GM19351 (cell line): ENCODE data around the gene ARHGEF37.
A peak's percentile ranks its signal among the peaks of the same experiment; 100 is the strongest.
"Not testable (repeated sequence)": the region's sequence is repeated elsewhere in the genome, so short reads cannot be mapped to it uniquely, and the experiment has no call there.

Experiments used
- ATAC-seq: cut with Tn5 transposase; IDR thresholded peaks from one replicate; pipeline ENCODE4 v1.9.1; 2021; ENCODE audit warnings: mild to moderate bottlenecking, moderate library complexity; ENCODE audit not compliant: unreplicated experiment

ARHGEF37 gene, protein sequence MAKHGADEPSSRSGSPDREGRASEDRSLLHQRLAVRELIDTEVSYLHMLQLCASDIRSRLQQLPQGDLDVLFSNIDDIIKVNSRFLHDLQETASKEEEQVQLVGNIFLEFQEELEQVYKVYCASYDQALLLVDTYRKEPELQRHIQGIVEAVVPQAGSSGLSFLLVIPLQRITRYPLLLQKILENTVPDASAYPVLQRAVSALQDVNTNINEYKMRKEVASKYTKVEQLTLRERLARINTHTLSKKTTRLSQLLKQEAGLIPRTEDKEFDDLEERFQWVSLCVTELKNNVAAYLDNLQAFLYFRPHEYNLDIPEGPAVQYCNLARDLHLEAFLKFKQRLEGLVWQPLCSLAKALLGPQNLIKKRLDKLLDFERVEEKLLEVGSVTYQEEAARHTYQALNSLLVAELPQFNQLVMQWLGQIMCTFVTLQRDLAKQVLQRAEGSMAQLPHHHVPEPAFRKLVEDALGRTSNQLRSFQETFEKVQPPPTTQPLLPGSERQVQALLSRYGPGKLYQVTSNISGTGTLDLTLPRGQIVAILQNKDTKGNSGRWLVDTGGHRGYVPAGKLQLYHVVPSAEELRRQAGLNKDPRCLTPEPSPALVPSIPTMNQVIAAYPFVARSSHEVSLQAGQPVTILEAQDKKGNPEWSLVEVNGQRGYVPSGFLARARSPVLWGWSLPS

DNA sequence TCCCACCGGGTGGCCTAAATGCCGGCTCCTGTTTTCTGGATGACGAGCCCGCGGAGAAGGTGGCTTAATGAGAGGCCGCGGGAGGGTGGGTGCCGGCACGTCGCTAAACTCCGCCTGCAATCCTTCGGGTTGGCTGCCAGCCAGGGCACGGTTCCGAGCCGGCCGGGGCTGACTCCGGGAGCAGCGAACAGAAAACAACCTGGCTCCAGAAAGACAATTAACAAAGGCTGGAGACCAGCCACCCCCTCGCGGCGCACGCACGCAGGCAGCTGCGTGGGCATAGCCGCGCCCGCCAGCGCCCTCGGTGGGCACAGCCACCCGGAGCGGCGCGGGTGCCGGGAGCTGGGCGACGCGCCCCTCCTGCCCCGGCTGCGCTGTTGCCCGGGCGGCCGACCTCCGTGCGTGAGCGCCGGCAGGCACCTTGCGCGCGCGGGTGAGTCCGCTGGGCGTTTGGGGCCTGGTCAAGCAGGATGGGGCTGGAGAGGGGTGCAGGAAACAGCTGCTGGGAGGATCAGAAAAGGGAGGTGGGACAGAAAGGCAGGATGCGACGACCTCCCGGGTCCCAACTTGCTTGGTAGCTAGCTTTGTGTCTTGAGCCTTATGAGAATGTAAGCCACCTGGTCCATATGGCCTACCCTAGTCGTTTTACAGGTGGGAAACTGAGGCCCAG lies at the start of gene ARHGEF37:
TSS of gene ARHGEF37 (plus strand) at position 307 of the 670 bp plus-strand sequence. CDS start 16,272 bp downstream, outside the sequence.
- ATAC-seq, result peak; percentile 60

DNA sequence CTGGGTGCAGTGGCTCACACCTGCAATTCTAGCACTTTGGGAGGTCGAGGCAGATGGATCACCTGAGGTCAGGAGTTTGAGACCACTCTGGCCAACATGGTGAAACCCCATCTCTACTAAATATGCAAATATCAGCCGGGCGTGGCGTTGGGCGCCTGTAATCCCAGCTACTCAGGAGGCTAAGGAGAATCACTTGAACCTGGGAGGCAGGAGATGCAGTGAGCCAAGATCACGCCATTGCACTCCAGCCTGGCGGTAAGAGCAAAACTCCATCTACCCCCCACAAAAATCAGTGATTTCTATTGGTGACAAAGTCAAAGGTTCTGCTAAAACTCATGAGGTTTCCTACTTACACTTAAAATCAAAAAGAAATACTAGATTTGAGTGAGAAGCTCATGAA lies 48.9 kb upstream of the ARHGEF37 start:
- no peak for ATAC-seq

DNA sequence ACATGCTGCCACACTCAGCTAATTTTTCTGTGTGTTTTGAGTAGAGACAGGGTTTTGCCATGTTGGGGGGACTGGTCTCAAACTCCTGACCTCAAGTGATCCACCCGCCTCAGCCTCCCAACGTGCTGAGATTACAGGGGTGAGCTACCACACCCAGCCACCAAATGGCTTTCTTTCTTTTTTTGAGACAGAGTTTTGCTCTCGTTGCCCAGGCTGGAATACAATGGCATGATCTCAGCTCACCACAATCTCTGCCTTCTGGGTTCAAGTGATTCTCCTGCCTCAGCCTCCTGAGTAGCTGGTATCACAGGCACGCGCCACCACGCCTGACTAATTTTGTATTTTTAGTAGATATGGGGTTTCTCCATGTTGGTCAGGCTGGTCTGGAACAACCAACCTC lies 45.5 kb upstream of the ARHGEF37 start:
- not testable (repeated sequence) for ATAC-seq

DNA sequence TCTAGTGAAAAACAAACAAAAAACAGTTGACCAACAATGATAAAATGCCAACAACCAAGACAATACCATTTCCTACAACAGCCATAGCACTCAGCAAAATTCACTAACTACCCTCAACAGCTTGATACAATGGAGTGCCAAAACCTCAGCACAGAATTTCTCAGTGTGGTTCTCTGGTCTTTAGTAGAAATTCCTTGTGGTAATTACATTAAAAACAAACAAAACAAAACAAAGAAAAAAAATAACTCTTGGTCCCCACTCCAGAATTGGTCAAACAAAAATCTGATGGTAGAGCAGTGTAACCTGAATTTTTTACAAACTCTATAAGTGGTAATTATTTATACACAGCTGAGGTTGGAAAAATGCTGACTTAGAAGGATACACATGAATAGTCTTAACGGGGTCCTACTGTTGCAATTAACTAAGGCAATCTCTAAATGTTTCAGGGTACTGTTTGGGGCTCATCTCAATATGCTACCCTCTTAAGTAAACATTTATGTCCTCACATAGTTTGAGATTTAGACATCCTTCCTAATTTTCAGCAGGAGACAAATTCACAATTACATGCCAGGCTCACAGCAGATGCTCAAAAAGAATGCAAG lies 43.8 kb upstream of the ARHGEF37 start:
- ATAC-seq, result no peak

DNA sequence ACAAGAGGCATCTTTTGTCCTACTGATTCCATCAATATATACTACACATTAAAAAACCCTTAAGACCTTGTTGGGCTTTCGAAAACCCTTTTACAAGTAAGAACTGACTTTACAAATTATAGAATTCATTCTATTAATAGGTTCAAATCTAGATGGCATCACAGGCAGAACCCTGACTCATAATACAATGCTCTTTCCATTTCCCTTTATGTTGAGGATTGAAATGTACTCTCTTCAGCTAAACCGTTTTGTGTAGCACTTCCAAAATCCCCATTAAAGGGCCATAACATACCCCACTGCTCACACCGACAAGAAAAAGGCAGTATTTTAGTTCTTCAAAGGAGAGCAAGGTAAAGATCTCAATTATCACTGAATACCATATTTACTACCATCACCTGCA lies 41.2 kb upstream of the ARHGEF37 start:
- no peak for ATAC-seq

DNA sequence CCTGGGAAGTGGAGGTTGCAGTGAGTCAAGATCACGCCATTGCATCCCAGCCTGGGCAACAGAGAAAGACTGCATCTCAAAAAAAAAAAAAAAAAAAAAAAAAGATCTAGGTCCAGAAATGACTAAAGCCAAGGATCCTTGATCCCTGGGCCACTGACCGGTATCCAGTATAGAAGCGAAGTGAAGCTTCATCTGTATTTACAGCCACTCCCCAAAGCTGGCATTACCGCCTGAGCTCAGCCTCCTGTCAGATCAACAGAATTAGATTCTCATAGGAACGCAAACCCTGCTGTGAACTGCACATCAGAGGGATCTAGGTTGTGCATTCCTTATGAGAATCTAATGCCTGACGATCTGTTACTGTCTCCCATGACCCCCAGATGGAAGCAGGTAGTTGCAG lies 39.4 kb upstream of the ARHGEF37 start:
- no peak for ATAC-seq

DNA sequence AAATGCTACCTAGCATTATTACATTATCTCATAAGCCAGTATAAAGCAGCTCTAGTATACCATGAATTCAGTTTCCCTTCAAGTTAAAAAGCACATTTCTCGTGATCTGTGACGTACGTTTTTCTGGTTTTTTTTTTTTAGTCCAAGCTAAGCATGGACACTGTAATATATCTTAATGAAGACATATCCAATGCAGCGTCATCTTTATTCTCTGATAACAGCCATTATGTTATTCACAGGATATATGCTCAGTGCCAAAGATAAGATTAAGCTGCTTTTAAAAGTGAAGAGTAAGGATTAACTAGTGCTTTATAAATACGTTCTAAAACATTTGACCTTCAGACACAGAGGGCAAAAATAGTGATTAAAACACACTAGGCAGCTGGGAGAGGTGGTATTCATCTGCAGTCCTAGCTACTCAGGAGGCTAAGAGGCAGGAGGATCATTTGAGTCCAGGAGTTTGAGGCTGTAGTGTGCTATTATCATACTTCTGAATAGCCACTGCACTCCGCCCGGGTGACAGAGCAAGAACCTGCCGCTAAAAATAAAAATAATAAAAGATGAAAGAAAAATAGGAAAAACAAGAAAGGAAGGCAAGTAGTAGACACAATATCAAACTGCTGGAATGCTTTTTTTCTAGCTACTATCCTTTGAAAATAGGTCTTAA lies 37.8 kb upstream of the ARHGEF37 start:
- ATAC-seq, result no peak

DNA sequence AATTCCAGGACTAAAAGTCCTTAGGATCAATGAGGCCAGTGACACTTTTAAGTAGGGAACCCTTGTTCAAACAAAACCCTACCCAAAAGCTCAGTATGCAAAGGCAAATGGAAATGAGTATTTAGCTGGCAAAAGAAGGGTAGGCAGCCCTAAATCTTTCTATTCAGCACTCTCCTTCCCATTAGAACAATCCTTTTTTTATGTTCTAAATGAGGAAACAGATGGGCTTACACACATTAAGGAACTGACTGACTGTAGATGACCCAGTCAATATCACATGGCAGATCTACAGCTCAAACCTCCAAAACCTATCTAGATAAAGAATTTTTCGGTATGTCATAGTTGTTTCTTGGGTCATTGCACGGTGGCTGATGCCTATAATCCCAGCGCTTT lies 37.3 kb upstream of the ARHGEF37 start:
- no peak for ATAC-seq

DNA sequence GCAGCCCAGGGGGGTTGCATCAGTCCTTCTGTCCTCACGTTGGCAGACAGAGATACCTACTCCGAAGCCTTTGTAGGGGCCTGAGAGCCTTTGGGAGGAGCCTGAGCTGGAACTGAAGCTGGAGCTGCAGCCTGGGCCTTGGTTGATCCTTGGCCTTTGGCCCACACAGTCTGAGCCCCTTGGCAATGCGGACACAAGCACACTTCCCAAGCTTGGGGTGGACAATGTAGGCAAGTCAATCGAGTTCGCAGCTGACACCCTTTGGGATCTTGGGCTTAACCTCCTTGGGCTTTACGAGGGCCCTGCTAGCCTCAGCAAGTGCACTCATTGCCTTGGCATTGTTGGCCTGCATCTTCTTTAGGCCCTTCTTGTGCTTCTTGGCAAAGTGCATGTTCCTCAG lies 36.0 kb upstream of the ARHGEF37 start:
- ATAC-seq, result no peak

DNA sequence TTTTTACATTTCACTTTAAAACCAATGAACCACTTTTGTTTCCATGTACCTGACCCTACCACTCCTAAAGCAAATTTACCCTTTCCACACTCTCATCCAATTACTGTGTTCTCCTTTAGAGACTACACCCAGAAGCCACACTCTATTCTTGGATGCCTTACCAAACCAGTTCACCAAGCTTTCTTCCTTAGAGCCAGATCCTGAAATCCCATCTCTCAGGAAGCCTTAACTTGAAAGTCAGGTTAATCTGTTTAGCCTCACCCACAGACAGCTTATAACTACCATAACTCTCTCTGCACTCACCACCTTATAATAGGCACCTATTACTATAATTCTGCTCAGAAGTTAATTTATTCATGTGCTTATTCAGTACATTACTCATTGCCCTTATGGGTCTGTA lies 34.3 kb upstream of the ARHGEF37 start:
- no peak for ATAC-seq

DNA sequence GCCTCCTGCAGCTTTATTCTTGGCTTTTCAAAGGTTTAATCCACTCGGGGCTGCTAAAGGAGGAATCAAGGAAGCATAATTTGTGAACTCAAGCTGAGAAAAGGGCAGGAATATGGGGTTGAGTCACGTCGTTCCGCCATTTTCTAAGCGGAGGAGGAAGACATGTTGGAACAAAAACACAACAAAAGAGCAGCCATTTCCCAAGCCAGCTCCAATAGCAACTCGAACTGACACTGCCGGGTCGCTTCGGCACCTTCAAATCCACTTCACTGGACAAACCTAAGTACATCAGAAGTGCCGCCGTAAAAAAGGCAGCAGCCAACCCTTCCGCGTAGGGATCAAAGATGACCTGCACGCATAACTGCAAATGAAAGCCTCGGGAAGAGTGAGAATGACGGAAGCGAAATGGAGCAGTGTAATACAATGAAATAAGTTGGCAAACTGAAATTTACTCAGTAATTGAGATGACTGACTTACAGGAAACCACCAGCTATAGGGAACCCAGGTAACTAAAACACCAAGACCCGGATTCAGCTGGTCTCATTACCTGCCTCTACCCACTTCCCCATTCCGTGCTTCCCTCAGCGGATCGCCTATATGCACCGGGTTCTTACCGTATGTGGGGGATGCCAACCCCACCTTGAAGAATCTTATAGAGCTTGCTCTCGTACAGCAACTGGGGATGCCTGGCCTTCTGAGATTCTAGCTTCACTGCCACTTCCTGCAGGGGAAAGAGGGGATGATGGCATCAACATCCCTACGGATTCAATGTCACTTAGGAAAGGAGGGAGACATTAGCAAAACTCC lies 31.6 kb upstream of the ARHGEF37 start:
- ATAC-seq, result no peak

DNA sequence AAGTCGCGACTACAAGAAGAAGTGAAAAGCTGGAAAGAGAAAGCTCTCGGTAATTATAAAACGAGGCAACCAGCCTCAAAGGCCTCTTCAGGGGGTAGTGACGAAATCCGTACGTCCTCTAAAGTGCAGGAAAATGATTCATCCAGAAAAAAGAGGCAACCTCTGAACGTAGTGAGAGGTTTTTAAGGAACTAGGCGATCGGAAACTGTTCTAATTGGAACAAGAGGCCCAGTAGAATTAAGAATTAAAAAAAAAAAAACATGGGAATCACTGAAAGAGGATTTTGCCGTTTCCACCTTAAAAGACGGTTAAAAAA lies 31.1 kb upstream of the ARHGEF37 start:
- ATAC-seq, result no peak

DNA sequence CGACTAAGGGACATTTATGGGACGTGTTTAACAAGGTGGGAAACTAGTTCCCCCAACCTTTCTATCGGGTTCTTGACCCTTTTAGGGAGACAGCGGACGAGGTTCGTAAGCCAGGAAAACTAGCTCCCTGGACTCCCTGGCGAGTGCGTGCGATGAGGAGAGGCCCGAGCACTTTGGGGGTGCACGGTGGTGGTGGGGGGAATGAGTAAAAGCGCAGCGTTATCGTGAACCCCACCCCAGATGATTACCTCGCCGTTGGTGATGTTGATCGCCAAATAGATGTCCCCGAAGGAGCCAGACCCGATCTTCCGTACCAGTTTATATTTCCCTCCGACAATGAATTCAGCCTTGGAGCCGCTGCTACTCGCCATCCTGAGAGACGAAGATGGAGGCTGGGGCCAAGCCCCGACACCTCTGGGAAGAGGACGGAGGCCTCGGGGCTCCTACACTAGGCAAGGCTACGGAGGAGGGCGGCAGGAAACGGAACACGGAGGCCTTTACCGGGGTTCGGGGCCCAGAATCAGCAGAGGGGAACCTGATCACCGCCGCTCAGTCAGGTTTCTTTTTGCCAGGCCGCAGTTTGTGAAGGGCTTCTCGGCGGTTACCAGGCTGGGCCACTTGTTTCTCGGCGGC lies 30.6 kb upstream of the ARHGEF37 start:
- peak; percentile 6 for ATAC-seq

DNA sequence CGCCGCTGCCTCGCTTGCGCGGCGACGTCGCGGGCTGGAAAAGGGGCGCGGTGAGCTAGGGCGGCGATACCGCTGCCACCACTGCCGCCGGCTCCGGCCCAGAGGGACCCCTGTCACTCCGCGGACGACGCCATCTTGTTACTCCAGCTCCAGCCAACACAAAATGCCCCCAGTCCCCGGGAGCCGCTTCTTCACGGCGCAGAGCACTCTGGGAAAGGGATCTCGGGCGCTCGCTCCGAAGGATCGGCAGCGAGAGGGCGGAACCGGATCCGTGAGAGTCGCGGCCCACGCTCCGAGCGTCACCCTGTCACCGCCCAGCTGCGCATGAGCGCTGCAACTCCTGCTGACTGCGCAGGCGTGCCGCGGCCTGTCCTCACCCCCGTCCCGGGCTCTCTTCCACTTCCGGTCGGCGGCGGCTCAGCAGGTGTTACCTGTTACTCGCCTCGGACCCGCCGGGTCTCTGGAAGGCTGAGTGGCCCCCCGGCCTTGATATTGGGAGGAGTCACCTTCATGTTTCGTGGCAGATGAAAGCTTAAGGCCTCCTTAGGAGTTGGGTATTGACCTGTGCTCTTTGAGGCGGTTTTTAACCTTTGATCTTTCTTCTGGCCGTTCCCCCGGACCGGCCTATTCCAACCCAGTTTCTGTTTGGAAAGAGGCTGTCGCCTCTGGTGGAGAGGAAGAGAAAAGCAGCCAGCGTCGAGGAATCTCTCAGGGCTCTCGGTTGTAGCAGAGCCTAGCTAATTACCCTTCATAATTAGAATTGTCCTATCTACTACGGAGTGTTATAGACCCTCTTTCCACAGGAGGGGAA lies 29.9 kb upstream of the ARHGEF37 start, which contains the start of gene CSNK1A1:
TSS of gene CSNK1A1 (minus strand) at position 213 of the 811 bp plus-strand sequence. CDS start 475 bp downstream, outside the sequence.
- peak; percentile 83 for ATAC-seq

DNA sequence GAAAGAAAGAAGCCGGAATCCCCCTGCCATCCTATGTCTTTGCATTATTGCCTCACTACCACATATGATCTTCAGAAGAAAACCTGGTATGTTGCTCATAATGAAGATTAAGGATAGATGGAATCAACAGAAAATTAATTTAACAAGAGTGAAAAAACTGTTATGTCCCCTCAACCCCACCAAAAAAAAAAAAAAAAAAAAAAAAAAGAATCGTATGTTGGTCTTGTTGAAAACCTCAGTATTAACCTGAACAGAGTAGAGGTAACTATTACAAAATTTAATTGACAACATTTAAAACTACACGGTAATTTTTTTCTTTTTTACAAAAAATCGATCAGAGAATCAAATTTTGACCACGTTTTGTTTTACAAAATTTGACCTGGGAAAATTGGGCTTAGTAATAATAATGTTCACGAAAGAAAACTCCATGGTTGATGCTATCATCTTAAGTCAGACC lies 29.2 kb upstream of the ARHGEF37 start:
- ATAC-seq, result no peak

DNA sequence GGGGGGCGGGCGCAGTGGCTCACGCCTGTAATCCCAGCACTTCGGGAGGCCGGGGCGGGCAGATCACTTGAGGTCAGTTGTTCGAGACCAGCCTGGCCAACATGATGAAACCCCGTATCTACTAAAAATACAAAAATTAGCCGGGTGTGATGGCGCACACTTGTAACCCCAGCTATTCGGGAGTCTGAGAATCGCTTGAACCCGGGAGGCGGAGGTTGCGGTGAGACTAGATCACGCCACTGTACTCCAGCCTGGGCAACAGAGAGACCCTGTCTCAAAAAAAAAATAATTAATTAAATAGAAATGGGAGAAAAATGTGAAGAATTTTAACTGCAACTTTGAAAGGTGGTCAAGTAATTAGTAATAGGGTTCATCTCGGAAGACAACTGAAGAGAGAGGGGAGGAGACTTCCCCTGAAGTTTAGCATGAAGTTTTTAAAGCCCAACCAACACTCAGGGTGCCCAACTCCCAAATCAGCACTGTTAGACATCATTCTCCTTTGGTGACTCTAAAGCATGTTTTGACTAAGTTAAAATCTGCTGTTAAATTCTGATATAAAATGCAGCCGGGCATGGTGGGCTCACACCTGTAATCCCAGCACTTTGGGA lies 28.6 kb upstream of the ARHGEF37 start:
- ATAC-seq, result no peak

DNA sequence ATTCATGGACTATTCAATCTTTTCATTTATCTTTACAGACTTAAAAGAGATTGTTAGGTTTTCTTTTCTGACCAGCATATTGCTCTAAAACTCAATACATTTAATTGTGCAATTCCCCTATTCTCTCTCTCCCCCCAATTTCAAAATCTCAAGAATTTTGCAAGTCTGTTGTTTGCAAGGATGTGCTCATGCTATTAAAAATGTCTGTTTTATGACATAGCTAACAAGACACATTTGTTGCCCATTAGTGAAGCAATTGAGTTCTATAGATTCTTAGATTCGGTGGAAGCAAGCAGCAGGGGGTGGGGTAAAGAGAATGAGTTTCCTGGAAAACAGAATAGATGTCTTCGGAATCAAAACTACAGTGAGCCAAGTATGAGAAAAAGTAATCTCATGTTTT lies 21.6 kb upstream of the ARHGEF37 start:
- no peak for ATAC-seq

DNA sequence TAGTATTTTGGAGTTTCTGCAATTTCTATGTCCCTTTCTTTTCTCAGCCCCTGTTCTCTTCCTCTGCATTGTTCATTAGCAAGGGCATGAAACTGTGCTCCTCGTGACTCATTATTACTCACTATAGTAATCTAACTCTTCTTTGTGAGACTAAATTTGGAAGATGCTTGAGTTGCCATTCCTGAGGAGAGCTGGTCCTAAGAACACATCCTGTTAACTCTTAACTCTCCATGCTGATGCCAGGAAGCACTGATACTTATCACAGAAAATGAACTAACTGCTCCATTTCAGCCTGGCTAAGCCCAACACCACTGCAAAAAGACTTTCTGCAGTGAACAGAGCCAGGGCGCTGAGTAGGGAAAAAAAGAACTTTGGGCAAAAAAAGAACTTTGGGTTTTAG lies 19.4 kb upstream of the ARHGEF37 start:
- ATAC-seq, result no peak
